Thyroid gland (tissue), 4 donors: Measurements from ENCODE around the gene NEK3.

Source experiments
- POLR2A ChIP-seq, 2 donors: fragments of 450-650 bp; IDR thresholded peaks; one replicate each; pipeline ENCODE4 v1.6.1; 2017; ENCODE audit warnings: antibody characterized with exemption in 2 of 2, mild to moderate bottlenecking in 2 of 2, moderate library complexity in 1 of 2
- TF ChIP-seq, protein P1 (sequence below), 6 experiments: fragments of 200-600 bp in 3 of 6; fragments of 450-650 bp in 3 of 6; sonication (generic) in 3 of 6; IDR thresholded peaks; one replicate each; pipeline ENCODE4 v1.5.1; 2016 to 2019; ENCODE audit warnings: antibody characterized with exemption in 6 of 6, mild to moderate bottlenecking in 2 of 6, inconsistent platforms in 1 of 6, moderate library complexity in 1 of 6

DNA sequence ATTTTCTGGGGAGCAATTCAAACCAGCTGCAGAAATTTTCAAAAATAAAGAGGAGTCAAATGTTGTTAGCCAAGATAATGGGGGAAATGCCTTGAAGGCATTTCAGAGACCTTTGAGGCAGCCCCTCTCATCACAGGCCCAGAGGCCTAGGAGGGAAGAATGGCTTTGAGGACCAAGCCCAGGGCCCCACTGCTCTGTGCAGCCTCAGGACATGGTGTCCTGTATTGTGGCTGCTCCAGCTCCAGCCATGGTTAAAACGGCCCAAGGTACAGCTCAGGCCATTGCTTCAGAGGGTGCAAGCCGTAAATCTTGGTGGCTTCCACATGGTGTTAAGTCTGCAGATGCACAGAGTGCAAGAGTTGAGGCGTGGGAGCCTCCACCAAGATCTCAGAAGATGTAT is 62.6 kb downstream of the NEK3 start:
- TF ChIP-seq POLR2A (IDR thresholded peaks at IDR 0.05) = no peak
- TF ChIP-seq, protein P1, sequence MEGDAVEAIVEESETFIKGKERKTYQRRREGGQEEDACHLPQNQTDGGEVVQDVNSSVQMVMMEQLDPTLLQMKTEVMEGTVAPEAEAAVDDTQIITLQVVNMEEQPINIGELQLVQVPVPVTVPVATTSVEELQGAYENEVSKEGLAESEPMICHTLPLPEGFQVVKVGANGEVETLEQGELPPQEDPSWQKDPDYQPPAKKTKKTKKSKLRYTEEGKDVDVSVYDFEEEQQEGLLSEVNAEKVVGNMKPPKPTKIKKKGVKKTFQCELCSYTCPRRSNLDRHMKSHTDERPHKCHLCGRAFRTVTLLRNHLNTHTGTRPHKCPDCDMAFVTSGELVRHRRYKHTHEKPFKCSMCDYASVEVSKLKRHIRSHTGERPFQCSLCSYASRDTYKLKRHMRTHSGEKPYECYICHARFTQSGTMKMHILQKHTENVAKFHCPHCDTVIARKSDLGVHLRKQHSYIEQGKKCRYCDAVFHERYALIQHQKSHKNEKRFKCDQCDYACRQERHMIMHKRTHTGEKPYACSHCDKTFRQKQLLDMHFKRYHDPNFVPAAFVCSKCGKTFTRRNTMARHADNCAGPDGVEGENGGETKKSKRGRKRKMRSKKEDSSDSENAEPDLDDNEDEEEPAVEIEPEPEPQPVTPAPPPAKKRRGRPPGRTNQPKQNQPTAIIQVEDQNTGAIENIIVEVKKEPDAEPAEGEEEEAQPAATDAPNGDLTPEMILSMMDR (IDR thresholded peaks at IDR 0.05) = no peak
